ENCODE results near the gene PPM1K. TPM values are rescaled to one million over a fixed set of nuclear protein-coding genes. Genes with fewer than 3 reads are reported as not detected.

The PPM1K gene
- total and polyA plus RNA-seq, 2 donors (not counting 1 experiment from before 2014, with no cell fraction given) = 80.2 to 145 TPM

DNA sequence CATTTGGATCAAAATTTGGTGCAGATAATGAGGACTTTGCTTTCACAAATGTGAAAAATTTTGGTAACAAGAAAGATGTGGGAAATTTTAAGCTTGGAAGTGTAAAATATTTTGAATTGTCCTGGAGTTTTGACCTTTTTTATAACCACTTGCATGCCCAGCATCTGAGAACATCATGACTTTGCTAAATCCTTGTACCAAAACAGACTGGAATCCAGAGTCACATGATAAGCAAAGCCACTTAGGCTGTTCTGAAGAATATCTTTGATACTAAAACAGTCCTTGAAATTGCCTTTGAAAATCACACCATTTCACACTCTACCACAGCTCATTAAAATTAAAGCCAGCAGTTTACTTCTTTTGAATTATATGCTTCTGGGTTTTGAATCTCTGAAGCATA, 2.5 kb upstream of the PPM1K start:
- intact Hi-C loops (cut with micrococcal nuclease) = loop anchor here (10.0 kb wide), 1 partner anchor 1062 kb away; the partner anchor contains the start of gene KLHL8
- Histone ChIP-seq H4K20me1 (ENCODE audit: control insufficient read depth, insufficient read depth, low read length, poor library complexity, severe bottlenecking) (no peaks in the 10 kb centered on the region), H3K36me3 (replicated peaks in 1 of 2; ENCODE audit: control extremely low read depth in 1 of 2, control insufficient read depth in 1 of 2, extremely low read depth in 1 of 2, insufficient read depth in 2 of 2, low read length in 1 of 2) (no peaks in the 10 kb centered on the region), H3K9ac (ENCODE audit: low read length) (no peak overlapping the region), H3K4me1 (ENCODE audit: control insufficient read depth in 2 of 2, insufficient read depth in 2 of 2, low read length in 2 of 2) (peaks cover 18 to 28% of the 10 kb centered on the region in 2 donors), H3K27ac (ENCODE audit: low read length in 2 of 2) (no peak overlapping the region), H3K79me2 (ENCODE audit: control insufficient read depth, insufficient read depth, low read length) (peaks cover 11% of the 10 kb centered on the region), H3K4me3 (ENCODE audit: control extremely low read depth in 1 of 5, extremely low read depth in 1 of 5, insufficient read depth in 1 of 5, low read depth in 2 of 5, low read length in 4 of 5) (no peak overlapping the region), H2AFZ (ENCODE audit: insufficient read depth, low read depth, low read length, poor library complexity, severe bottlenecking) (no peak overlapping the region), H3K27me3 (replicated peaks in 1 of 4; ENCODE audit: control extremely low read depth in 1 of 4, control insufficient read depth in 3 of 4, insufficient read depth in 4 of 4, low read length in 3 of 4) (no peaks in the 10 kb centered on the region), H3K4me2 (replicated peaks; ENCODE audit: low read depth, low read length, poor library complexity, severe bottlenecking) (no peak overlapping the region), H3K9me3 (ENCODE audit: control extremely low read depth in 1 of 3, control insufficient read depth in 2 of 3, insufficient read depth in 1 of 3, low read length in 2 of 3) (no peaks in the 10 kb centered on the region)
- H3K27ac Mint-ChIP-seq = no peak overlapping the region
- H3K4me1 Mint-ChIP-seq = peaks cover 32% of the 10 kb centered on the region
- ATAC-seq (ENCODE audit: low read depth) = no peak
- H3K9me3 Mint-ChIP-seq (ENCODE audit: insufficient read depth) = no peaks in the 10 kb centered on the region
- TF ChIP-seq, protein P1, sequence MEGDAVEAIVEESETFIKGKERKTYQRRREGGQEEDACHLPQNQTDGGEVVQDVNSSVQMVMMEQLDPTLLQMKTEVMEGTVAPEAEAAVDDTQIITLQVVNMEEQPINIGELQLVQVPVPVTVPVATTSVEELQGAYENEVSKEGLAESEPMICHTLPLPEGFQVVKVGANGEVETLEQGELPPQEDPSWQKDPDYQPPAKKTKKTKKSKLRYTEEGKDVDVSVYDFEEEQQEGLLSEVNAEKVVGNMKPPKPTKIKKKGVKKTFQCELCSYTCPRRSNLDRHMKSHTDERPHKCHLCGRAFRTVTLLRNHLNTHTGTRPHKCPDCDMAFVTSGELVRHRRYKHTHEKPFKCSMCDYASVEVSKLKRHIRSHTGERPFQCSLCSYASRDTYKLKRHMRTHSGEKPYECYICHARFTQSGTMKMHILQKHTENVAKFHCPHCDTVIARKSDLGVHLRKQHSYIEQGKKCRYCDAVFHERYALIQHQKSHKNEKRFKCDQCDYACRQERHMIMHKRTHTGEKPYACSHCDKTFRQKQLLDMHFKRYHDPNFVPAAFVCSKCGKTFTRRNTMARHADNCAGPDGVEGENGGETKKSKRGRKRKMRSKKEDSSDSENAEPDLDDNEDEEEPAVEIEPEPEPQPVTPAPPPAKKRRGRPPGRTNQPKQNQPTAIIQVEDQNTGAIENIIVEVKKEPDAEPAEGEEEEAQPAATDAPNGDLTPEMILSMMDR (IDR thresholded peaks at IDR 0.05) = no peak
- TF ChIP-seq EZH2 (IDR thresholded peaks at IDR 0.05; ENCODE audit: borderline replicate concordance, insufficient read depth, low read depth, low read length, poor library complexity, severe bottlenecking) = no peak
- ChIA-PET CTCF (interaction anchor here (1.4 to 3.1 kb wide), 2 partner anchors 68 to 92 kb away, joined by 5 to 10 read pairs; partner anchors contain the start of gene HERC6), POLR2A (no interaction called here)
- H3K27me3 Mint-ChIP-seq = no peaks in the 10 kb centered on the region
- no peak overlapping the region for H3K4me3 Mint-ChIP-seq
- no peak for DNase-seq

DNA sequence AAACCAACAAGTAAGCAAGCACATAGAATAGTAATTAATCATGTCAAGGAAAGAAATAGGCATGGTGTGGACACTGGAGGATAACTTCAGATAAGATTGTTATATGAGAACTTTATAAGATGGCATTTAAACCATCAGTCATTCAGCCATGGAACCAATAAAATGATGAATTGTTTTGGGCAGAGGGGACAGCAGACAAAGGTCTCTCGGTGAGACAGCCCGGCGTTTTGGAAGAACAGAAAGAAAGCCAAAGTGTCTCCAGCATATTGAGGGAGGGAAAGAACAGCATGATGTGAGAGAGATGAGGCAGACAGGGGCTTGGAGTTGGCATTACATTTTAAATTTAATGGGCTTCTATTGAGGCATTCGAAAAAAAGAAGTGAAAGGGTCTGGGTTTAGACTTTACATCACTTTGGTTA, 883 bp upstream of the PPM1K start:
- Mint-ChIP-seq H3K27me3 (no peaks in the 10 kb centered on the region), H3K4me3 (peak overlapping the region; percentile 95), H3K4me1 (peaks cover 47% of the 10 kb centered on the region), H3K27ac (peak overlapping the region; percentile 96), H3K9me3 (ENCODE audit: insufficient read depth) (no peaks in the 10 kb centered on the region)
- H3K36me3 ChIP-seq (replicated peaks in 1 of 2; ENCODE audit: control extremely low read depth in 1 of 2, control insufficient read depth in 1 of 2, extremely low read depth in 1 of 2, insufficient read depth in 2 of 2, low read length in 1 of 2) = no peaks in the 10 kb centered on the region
- H3K4me1 ChIP-seq (ENCODE audit: control insufficient read depth in 2 of 2, insufficient read depth in 2 of 2, low read length in 2 of 2) = peaks cover 34 to 44% of the 10 kb centered on the region in 2 donors
- TF ChIP-seq EZH2 (IDR thresholded peaks at IDR 0.05; ENCODE audit: borderline replicate concordance, insufficient read depth, low read depth, low read length, poor library complexity, severe bottlenecking) = no peak
- H3K9me3 ChIP-seq (ENCODE audit: control extremely low read depth in 1 of 3, control insufficient read depth in 2 of 3, insufficient read depth in 1 of 3, low read length in 2 of 3) = peaks cover 0 to 4% (median 0%) of the 10 kb centered on the region in 3 donors
- peak overlapping the region; percentile 96 for H3K9ac ChIP-seq (ENCODE audit: low read length)
- H3K27ac ChIP-seq (ENCODE audit: low read length in 2 of 2) = peak overlapping the region; percentile 97 to 98
- no peak for ATAC-seq (ENCODE audit: low read depth)
- ChIA-PET POLR2A (interaction anchor here (0.7 to 3.6 kb wide), 5 partner anchors 9 to 171 kb away, joined by 12 to 48 read pairs (median 15); partner anchors contain the start of genes HERC5 and HERC6), CTCF (interaction anchor here (1.1 to 3.2 kb wide), 11 partner anchors 9 to 1351 kb away, joined by 3 to 24 read pairs (median 7); partner anchors contain the start of genes AFF1 and HERC6)
- no peak for DNase-seq
- H4K20me1 ChIP-seq (ENCODE audit: control insufficient read depth, insufficient read depth, low read length, poor library complexity, severe bottlenecking) = no peaks in the 10 kb centered on the region
- intact Hi-C loops (cut with micrococcal nuclease) = loop anchor here (2.0 to 10.0 kb wide), 3 partner anchors 230 to 1350 kb away; partner anchors contain the start of genes AFF1 and KLHL8
- H3K4me3 ChIP-seq (ENCODE audit: control extremely low read depth in 1 of 5, extremely low read depth in 1 of 5, insufficient read depth in 1 of 5, low read depth in 2 of 5, low read length in 4 of 5) = peak overlapping the region; percentile 67 to 99 (median 88)
- H3K4me2 ChIP-seq (replicated peaks; ENCODE audit: low read depth, low read length, poor library complexity, severe bottlenecking) = peak overlapping the region; percentile 85
- WGBS (ENCODE audit: insufficient coverage) = 32% methylated on average over 4 of the region's 4 CpGs
- H2AFZ ChIP-seq (ENCODE audit: insufficient read depth, low read depth, low read length, poor library complexity, severe bottlenecking) = peak overlapping the region; percentile 91
- H3K27me3 ChIP-seq (replicated peaks in 1 of 4; ENCODE audit: control extremely low read depth in 1 of 4, control insufficient read depth in 3 of 4, insufficient read depth in 4 of 4, low read length in 3 of 4) = no peaks in the 10 kb centered on the region
- peaks cover 28% of the 10 kb centered on the region for H3K79me2 ChIP-seq (ENCODE audit: control insufficient read depth, insufficient read depth, low read length)

Measured in B cell (primary cell).